NCI-H2029 (cell line): ENCODE results near the gene TMED7.
"Not testable (repeated sequence)": the region's sequence is repeated elsewhere in the genome, so short reads cannot be mapped to it uniquely, and the experiment has no call there.

Experiments used
- DNase-seq: peaks from one replicate; lab custom pipeline; 2025; lab: John Stamatoyannopoulos, UW

Gene TMED7

DNA sequence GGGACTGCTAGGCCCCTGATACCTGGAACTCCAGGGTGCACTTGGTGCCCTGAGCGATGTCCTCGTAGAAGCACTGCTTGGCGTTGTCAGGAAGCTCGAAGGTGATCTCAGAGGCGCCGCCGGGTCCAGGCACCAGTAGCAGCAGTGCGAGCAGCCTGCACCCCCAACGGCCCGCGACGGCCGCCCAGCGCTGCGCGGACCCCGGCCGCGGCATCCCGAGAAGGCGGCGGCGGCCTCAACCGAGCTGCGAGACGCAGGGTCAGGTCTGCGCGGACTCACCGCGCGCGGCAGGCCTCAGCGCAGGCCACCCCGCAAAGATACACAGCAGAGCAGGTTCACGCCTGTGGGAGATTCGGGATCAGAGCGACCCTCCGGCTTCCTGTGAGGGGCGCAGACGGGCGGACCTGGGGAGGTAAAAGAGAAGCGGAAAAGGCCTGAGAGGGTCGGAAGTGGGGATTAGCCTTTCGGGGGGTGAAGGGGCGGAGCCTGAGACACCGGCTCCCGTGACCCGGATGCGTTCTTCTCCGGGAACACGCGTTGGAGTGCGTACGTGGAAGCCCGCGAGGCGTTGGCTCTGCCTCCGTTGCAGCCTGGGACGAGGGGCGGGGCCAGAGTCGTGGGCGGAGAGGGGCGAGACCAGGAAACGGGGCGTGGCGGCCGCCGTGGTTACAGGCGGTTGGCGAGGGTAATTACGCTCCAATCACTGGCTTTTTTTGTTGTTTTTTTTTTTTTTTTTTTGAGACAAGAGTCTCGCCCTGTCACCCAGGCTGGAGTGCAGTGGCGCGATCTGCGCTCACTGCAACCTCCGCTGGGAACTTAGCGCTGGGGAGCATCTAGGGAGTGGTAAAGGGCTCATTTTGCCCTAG, at the start of gene TMED7:
Gene TMED7, minus strand, starts transcription at position 458 of the 866 bp plus-strand sequence. Its CDS starts 244 bp downstream, at position 214.
- peak; percentile 96 for DNase-seq

DNA sequence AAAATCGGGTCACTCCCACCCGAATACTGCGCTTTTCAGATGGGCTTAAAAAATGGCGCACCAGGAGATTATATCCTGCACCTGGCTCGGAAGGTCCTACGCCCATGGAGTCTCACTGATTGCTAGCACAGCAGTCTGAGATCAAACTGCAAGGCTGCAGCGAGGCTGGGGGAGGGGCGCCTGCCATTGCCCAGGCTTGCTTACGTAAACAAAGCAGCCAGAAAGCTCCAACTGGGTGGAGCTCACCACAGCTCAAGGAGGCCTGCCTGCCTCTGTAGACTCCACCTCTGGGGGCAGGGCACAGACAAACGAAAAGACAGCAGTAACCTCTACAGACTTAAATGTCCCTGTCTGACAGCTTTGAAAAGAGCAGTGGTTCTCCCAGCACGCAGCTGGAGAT, 48.9 kb upstream of the TMED7 start:
- DNase-seq: not testable (repeated sequence)

DNA sequence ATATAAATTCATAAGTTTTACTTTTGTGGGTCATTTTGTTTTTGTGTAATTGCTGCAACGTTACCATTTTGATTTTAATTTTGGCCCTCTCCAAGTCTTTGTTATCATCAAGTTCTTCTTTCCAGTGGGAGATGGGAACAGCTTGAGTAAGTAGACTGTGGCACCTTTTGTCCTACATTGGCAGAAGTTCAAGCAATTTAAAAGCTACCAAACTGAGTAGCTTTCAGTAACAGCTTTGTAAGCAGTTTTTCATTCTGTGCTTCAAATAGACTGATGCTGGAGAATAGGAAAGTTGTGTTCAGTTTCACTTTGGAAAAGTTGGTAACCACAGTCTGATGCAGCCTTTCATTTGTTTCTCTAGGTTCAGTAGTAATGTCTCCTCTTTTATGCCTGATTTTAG, 47.8 kb upstream of the TMED7 start:
- no peak for DNase-seq

DNA sequence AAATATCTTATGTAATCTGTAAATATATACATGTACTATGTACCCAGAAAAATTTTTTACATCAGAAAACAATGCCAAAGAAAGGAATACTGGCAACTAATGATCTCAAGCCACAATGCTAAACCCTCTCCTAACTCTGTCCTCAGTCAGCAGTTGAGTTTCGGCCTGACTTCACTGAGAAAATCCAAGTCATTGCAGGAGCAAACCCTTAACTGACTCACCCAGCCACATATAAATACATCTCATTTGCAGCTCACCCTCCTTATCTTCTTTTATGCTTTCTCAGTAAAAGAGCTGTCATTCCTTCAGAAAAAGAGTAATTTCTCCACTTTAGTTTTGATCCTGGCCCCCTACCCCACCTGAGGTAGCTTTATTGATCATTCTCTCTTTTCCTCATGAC, 46.1 kb upstream of the TMED7 start:
- no peak for DNase-seq

DNA sequence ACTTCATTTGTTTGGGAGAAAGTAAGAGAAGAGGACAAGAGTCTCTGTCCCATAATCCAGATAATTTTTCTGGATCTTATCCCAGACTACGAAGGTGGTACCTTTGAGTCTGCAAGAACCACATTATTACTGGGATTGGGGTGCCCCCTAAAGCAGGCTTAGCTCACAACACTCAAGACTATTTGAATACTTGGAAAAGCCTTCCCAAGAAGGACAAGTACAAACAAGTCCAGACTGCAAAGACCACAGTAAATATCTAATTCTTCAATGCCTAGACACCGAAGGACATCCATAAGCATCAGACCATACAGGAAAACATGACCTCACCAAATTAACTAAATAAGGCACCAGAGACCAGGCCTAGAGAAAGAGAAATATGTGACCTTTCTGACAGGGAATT, 40.2 kb upstream of the TMED7 start:
- DNase-seq: no peak

DNA sequence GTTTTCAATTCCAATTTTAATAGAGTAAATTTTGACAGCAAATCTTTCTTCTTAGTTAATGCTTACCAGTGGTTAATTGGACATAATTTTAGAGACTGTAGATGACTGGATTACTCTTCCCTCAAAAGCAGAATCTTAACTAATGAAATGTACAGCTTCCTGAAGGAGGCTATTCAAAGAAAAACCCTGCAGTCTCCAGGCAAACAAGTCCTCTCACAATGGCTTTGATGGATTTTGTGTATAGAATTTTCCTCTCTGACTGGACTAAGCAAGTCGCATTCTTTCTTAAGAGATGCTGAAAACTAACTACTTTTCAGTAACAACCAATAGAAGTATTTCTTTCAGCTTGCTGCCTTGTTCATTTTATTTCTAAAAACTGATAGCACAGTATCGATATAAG, 35.7 kb upstream of the TMED7 start:
- no peak for DNase-seq

DNA sequence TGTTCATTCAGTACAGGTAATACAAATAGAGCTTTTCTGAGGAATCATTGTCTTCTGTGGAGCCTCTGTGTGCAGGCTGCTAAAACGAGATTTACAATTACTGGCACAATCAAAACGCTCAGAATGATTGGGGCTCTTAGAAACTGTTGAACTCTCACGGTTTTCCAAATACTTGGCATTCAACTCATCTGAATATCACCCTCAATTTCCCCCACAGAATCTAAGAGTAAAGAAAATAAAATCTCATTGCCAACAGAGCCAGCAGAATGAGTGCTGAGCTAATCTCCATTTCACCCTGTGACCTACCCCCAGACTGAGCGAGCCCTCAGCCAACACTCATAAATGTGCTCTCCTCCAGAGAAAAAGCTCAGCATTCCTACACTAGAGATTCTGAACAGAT, 35.3 kb upstream of the TMED7 start:
- DNase-seq: no peak

DNA sequence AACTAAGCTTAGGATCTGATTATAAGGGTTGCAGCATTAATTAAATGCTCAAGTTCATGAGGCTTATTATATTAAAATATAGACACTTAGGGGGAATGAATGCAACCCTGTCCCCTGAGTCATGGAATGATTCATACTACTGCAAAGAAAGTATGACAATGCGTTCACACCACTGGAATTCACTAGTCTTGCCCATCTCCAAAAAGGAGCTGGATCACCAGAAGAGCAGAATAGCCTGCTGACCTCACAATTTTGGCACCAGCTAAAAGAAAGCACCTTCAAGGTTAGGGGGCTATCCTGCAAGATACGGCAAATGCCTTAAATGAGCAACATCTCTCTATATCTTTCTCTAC, 32.0 kb upstream of the TMED7 start:
- DNase-seq: no peak

DNA sequence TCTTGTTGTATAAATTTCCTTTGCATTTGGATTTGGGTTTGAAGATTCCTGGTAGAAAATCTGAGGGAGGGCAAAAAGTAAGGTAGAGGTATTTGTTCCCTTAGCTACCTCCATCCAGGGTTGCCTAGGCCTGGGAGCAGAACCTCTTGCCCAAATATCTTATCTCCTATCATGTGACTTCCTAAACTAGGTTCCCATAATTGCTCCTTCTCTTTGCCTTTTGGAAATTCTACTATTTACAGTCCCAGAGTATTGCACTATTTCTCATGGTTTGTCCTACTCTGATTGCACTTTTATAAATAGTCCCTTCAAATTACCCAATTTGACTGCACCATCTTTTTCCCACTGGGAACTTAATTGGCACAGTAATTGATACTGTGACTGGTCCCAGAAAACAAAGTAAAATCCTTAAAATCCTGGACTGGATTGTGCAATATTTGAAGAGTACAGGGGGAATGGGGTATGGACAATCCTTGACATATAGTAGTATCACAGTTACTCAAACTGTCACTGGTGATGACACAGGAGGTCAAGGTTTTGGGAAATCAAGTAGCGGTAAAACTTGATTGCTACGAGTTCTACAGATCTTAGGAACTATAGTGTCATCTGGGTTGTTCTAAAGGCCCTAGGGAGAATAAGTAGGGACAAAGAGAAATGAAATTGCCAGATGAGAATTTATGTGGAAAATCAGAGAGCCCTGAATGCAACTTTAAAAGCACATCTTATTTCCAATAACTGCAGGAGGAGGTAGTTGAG, 31.5 kb upstream of the TMED7 start:
- DNase-seq: no peak

DNA sequence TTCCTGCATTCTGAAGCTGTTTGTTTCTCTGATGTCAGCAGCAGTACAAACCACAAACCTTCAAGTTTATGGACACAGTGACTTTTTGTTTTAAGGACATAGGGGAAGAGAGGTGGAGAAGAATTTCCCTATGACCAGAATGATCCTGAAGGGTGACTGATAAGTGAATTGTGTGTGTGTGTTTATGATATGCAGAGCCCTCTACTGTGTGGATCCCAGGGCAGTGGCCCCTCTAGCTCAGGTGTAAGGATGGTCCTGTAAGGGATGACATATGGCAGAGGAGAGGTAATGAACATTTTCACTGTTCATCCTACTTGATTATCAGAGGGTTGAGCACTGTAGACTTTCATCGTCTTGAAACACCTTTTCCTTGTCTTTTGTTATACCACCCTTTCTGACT, 30.6 kb upstream of the TMED7 start:
- DNase-seq: no peak

DNA sequence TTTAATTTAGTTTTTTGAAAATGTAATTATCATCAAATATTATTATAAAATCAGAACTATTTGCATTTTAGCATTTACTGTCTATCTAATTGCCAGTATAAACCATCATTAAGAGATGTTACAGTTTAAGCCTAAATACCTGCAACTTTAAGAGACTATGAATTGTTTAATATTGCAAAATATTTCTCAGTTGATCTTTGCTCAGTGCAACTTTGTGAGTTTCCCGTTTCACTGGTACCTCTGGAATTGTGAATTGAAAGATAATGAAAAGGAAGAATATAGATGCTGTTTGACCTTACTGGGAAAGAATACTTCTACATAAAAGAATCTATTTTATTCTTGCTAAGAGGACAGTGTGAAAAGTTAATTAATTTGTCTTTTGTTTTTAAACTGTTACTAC, 30.2 kb upstream of the TMED7 start:
- no peak for DNase-seq

DNA sequence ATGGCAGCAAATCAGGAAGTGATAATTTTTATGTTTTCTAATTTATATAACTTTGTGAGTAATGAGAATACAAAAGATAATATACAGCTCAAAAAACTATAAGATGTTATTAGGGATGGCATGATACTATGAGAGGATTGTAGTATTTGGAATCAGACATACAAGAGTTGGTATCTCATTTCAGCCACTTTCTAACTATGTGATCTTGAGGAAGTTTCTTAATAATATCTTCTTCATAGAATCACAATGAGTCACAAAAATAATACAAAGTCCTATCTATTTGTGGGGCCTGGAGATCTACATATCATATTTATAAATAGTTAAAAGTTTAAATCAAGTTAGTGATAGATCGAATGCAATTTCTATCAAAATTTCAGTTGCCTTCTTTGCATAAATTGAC, 23.7 kb upstream of the TMED7 start:
- DNase-seq: no peak

DNA sequence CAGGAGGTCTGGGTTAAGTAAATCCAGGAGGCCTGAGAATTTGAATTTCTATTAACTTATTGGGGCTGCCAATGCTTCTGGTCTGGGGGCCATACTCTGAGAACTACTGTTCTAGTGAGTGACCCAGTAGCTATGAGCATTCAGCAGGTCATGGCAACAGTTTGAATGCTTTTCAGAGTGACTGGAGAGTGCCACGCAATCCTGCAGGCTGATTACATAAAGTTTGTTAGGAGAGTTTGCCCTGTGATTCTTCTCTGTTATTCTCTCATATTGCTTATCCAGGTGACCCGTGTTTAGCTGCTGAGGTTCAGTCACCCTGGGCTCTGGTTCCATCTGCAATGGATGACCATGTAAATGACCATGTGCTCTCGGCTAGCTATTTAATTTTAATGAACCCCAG, 22.2 kb upstream of the TMED7 start:
- no peak for DNase-seq

DNA sequence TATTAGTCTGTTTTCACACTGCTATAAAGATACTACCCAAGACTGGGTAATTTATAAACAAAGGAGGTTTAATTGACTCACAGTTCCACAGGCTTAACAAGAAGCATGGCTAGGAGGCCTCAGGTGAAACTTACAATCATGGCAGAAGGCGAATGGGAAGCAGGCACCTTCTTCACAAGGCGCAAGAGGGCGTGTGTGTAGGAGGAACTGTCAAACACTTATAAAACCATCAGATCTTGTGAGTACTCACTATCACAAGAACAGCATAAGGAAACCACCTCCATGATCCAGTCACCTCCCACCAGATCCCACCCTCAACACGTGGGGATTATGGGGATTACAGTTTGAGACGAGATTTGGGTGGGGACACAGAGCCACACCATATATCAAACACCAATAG, 19.6 kb upstream of the TMED7 start:
- DNase-seq: not testable (repeated sequence)

DNA sequence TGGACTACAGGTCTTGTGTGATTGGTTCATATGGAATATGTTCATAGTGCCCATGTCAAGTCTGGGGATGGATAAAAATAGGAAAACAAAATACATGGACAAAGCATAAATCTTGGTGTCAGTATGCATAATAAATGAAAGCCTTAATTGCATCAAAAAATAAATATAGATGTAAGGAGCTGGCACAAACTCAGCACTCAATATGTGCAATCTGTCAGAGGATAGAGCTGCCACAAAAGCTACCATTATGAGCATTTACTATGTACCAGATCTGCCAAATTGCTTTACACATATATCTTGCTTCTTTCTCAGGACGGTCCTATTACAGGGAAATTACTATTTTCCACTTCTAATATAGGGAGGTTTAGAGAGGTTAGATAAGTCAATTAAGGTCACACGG, 18.2 kb upstream of the TMED7 start:
- no peak for DNase-seq

DNA sequence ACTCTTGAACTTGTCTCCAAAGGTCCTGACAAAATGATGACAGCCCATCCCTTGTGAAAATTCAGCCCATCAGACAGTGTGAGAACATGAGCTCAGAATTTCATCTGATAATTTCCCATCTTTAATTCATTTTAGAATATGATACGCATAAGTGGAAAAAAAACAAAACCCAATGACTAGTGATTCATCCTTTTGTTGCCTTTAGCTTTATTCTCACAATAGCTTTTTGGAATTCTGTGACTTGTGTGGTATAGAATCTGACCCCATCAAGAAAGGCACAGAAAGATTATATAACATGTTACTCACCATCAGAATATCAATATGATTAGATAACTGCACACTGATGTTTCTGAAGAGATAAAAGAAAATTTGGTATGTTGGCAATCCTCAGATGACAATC, 16.1 kb upstream of the TMED7 start:
- DNase-seq: no peak

DNA sequence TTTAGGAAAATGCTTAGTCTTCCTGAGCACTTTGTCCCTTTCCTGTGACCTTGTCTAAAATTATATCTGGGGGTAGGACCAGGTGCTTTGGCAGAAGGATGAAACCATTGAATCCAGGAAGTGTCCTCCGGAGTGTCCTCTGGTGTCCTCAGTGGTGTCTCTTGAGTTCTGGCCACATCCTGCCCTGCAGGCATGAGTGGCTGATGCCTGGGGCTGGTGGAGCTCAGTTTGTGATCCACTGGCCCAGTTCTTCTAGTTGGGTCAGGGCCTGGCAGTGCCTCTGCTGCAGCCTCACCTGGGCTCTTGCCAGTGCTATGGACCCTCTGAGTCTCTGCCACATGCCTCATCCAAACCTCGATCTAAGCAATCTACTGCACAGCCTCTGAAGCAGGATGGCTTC, 14.4 kb upstream of the TMED7 start:
- DNase-seq: no peak

DNA sequence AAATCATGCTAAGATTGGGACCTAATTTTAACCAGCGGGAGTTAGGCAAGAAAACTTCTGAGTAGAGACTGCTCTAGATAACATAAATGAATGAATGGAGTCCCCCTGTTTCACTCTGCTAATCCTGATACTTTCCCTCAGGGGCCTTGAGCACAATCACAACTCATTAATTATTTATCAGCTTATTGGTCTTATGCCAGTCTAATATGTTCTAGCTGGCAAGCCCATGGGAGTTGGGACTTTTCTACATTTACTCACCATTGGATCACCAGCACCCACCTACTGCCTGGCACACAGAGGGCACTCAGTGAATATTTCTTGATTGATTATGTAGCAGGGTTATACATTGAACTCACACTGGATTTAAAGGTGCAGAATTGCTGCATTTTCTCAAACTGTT, 13.5 kb upstream of the TMED7 start:
- DNase-seq: no peak

DNA sequence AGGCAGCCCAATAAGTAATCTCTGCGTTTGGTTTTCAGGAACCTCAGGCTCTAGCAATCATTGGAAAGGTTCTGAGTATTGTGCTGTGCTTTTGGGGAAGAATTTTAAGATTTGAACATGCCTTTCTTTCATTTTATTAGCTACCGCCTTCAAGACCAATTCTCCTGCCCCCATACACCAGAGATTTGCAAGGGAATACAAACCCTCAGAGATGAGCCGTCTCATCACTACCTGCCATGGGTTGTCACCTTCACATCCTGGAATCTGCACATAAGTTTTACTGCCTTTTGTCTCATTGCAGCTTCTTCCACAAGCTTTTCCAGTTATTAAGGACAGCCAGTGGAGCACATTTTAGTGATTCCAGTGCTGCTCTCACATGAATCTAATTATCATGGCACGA, 11.7 kb upstream of the TMED7 start:
- no peak for DNase-seq

DNA sequence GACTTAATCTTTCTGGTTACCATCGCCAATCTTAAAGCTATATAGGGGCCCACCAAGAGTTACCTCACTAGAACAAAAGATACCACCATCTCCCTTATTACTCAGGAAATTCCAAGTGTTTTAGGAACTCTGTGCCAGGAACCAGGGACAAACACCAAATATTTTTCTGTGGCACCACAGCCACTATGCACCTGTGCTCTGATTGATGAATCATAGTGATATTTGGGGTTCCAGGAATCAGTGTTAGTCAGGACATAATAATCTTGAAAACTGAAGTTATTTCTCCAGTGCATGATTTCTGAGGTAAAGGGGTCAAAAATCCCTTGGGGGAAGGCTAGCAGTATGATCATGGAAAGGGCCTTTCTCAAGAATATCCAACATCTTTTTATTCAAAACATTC, 10.2 kb upstream of the TMED7 start:
- DNase-seq: no peak

DNA sequence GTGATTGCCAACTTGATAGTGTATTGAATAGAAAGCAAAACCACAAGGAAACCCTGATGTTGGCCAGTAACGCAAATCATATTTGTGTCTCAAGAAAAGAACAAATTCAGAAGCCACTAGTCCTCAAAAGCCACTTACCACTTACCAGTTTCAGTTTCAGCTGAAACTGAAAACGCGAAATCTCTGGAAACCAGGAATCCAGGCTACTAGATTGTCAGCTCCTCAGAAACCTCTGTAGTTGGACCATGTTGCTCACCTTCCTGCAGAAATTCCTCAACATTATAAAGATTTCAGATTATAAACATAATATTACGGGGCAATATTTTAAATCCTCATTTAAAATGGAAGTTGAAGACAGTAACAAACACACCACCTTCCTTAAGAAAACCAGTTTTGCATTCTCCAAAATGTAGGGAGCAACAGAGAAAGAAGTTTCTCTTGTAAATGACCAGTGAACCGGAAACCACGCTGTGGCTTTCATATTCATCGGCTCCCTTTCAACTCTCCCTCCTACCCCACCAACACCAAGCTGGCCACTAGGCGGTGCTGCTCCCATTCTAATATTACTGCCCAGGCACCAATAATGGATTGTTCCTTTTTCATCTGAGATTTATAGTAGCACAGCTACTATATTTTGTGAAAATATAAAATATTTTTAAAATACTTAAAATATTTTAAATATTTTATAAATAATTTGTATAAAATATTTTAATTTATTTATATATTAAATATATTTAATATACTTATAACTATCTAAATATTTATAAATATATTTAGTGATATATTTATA, 8.7 kb upstream of the TMED7 start:
- DNase-seq: peak; percentile 67

DNA sequence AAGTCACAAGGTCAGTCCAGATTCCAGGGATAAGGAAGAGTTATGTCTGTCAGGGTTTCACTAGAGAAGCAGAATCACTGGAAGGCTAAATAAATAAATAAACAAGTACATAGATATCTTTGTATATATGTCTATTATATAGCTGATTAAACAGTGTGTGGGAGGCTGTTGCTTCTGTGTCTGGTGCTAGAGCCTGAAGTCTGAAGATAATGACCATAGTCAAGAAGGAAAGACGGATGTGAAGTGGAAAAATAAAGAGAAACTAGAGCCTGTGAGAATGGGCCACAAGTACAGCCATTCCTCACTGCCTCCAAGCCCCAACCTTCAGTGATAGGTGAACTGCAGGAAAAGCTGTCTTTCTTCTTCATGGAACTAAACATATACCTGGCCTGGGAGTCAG, 4.1 kb upstream of the TMED7 start:
- no peak for DNase-seq
